GM12864 (cell line): ENCODE data around the gene MAP1B.

Experiments used
- DNase-seq: peaks from one replicate; pipeline ENCODE4 v3.0.0-alpha.2; 2011; ENCODE audit warnings: low read depth
- H3K4me3 ChIP-seq: 2 replicates; pipeline ENCODE4 v1.5.1; 2011; ENCODE audit warnings: mild to moderate bottlenecking, low read depth, low read length, control low read depth
- TF ChIP-seq, protein P1 (sequence below): IDR thresholded peaks from 2 replicates; pipeline ENCODE4 v1.5.1; 2011; ENCODE audit warnings: low read depth, mild to moderate bottlenecking, moderate library complexity, low read length, control low read depth, inconsistent platforms; ENCODE audit errors: missing control alignments

Gene MAP1B

DNA sequence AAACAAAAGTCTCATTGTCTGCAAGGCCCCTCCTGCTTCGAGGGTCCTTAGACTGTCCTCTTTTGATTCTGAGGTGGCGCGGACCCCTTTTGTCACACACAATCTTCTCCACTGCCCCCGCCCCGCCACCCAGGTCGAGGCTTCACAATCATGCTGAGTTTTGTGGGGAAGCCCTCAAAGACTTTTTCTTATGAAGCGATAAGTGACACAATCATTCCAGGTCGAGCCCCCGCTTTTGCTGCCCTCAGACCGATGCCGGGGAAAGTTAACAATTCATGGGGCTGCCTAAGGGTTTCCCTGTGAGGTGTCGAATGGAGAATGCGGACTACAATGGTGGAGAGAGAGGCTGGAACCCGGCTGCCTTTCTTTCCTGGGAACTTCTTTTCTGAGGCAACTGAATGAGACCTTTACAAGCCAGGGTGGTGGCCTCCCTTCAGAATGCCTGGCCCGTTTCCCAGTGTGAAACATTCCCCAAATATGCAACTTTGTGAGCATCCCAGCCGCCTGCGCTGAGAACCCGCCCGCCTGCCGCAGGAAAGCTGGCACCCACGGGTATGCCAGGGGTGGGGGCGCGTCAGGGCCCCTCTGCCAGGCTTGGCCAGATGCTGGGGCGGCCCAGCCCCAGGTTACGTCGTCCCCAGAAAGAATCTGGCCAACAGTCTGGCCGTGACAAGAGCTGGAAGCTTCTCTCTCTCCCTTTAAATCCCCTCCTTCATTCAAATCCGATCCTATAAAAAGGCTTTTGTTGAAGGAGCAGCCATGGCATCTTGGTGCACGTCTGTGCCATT lies 71.9 kb downstream of the MAP1B start:
- TF ChIP-seq, protein P1, sequence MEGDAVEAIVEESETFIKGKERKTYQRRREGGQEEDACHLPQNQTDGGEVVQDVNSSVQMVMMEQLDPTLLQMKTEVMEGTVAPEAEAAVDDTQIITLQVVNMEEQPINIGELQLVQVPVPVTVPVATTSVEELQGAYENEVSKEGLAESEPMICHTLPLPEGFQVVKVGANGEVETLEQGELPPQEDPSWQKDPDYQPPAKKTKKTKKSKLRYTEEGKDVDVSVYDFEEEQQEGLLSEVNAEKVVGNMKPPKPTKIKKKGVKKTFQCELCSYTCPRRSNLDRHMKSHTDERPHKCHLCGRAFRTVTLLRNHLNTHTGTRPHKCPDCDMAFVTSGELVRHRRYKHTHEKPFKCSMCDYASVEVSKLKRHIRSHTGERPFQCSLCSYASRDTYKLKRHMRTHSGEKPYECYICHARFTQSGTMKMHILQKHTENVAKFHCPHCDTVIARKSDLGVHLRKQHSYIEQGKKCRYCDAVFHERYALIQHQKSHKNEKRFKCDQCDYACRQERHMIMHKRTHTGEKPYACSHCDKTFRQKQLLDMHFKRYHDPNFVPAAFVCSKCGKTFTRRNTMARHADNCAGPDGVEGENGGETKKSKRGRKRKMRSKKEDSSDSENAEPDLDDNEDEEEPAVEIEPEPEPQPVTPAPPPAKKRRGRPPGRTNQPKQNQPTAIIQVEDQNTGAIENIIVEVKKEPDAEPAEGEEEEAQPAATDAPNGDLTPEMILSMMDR: no peak

DNA sequence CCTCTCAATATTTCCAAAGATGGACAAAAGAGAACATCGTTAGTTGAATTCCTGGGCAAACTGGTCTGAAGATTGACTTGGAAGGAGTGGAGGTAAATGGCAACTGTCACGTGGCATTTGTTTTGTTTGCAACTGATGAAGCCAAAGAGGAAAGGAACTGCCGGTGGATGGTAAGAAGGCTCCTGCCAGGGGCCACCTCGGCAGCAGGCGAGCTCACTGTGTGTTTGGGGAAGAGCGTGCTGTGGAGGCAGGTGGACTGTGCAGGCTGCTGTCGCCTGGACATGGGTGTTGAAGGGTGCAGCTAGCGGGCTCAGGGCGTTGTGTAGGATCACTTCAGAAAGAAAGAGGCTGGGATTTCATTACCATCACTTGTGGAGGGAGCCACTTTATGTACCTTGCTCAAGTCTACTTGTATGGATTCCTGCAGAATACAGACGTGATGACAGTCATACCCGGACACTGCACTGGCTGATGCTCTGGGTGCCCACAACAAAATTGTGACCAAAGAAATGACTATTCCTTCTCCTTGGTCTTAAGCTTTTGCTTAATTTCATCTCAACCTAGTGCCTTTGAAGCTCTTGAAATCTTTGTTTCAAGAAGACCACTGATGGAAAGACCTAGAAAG lies 72.7 kb downstream of the MAP1B start:
- no peak overlapping the region for H3K4me3 ChIP-seq
- DNase-seq: no peak
- TF ChIP-seq, protein P1: no peak

More for the DNA sequence above, 71.9 kb downstream of the MAP1B start:
- H3K4me3 ChIP-seq: no peak overlapping the region
- no peak for DNase-seq

DNA sequence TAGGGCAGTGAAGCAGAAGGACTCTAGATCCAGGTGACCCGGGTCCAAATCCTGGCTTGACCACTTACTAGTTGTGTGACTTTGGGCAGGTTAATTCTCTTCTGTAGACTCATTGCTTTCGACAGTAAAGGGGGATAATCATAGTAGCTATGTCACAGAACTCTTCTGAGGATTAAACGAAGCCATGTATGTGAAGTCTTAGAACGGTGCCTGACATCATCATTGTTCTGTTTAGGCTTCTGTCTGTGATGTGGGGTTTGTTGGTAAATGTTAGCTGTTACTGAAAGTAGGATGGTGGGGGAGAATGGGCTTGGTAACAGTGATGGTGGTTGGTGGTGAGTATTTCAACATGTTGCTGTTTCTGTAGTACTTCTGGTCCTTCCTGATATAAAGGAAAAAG lies 73.7 kb downstream of the MAP1B start:
- TF ChIP-seq, protein P1: no peak
- no peak for DNase-seq
- H3K4me3 ChIP-seq: no peak overlapping the region

DNA sequence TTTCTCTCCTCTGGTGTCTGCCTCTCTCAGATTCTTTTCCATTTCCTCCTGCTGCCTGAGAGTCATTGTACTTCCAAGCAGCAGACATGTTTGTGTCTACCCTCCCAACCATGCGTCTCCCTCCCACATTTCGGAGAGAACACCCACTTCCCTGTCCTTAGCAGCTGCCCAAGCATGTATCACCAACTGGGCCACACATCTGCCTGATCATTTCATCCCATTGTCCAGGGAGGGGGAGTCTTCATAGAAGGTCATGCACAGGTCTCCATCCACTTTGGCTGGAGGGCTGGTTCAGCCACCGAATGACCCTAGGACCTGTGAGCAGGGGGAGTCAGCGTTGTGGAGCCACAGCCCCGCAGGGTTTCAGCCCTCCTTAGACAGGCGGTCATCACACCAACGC lies 75.4 kb downstream of the MAP1B start:
- TF ChIP-seq, protein P1: no peak
- DNase-seq: no peak
- H3K4me3 ChIP-seq: no peak overlapping the region

DNA sequence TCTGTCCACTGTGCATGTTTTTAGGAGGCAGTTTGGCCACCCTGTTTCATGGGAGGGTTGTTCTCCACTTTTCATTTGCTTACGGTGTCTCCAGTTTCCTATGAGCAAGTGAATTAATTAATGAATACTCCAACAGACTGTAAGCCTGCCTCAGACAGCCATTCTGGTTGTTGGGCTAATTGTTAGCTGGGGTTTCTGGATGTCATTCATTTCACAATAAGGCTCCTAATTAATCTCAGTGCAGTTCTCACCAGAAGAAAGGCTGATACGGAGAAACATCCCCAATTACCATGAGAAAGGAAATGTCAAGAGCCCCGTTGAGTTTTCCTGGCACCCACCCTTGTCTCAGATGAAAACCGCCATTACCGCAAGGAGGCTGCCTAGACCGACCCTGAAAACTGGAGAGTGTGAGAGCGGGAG lies 75.8 kb downstream of the MAP1B start:
- H3K4me3 ChIP-seq: no peak overlapping the region
- no peak for DNase-seq
- TF ChIP-seq, protein P1: no peak

DNA sequence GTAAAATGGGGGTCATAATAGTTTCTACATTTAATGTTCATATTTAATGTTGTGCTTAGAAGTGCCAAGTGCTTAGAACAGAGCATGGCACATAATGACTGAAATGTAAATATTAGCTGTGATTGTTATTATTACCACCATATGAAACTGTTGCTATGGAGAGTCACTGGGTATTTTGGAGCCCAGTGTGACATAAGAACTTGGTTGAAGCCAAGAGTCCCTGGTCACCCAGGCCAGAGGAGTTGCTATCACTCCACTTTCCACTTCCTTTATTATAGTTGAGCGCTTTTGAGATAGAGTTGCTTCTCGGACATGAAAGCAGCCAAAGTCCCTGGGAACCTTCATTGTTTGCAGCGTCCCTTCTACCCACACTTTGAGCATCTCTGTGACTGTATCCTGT lies 77.1 kb downstream of the MAP1B start:
- H3K4me3 ChIP-seq: no peak overlapping the region
- TF ChIP-seq, protein P1: no peak
- no peak for DNase-seq
